Fibroblast of villous mesenchyme (primary cell): ENCODE measurements around the gene NPIPB6. TPM values are rescaled to one million over a fixed set of nuclear protein-coding genes. Genes with fewer than 3 reads are reported as not detected.

Experiments used
- DNase-seq: peaks from one replicate; pipeline ENCODE4 v3.0.0-alpha.2; 2010; ENCODE audit warnings: low read depth
- H3K4me3 ChIP-seq: 2 replicates; pipeline ENCODE4 v1.5.1; 2011; ENCODE audit warnings: low read depth, mild to moderate bottlenecking, low read length
- total RNA-seq: library from RNA; depleted of rRNA; stranded (reverse); fragments of >200 nt; gene quantifications from 2 replicates; pipeline ENCODE4 v1.2.3, GENCODE V29; 2012
- TF ChIP-seq, protein P1 (sequence below): IDR thresholded peaks from 2 replicates; pipeline ENCODE4 v1.5.1; 2012; ENCODE audit warnings: low read depth, mild to moderate bottlenecking, low read length; ENCODE audit not compliant: insufficient read depth

The NPIPB6 gene
- total RNA-seq, 1 donor = not detected

DNA sequence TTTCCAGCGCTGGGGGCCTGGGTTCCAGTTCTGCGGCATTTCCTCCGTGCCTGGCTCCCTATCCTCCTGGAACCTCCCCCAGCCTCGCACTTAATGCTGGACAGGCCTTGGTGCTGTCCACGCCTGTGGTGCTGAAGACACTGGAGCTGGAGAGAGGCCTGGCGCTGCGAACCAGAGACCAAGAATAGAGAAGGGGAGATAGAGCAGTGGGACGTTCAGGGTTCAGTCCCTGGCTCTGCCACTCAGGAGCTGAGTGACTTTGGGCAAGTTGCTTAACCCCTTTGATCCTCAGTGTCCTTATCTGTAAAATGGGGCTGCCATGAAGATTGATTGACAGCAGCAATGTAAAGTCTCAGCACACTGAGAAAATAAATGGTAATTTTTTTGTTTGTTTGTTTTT lies 59.1 kb downstream of the NPIPB6 start:
- peak; percentile 58 for DNase-seq
- TF ChIP-seq, protein P1, sequence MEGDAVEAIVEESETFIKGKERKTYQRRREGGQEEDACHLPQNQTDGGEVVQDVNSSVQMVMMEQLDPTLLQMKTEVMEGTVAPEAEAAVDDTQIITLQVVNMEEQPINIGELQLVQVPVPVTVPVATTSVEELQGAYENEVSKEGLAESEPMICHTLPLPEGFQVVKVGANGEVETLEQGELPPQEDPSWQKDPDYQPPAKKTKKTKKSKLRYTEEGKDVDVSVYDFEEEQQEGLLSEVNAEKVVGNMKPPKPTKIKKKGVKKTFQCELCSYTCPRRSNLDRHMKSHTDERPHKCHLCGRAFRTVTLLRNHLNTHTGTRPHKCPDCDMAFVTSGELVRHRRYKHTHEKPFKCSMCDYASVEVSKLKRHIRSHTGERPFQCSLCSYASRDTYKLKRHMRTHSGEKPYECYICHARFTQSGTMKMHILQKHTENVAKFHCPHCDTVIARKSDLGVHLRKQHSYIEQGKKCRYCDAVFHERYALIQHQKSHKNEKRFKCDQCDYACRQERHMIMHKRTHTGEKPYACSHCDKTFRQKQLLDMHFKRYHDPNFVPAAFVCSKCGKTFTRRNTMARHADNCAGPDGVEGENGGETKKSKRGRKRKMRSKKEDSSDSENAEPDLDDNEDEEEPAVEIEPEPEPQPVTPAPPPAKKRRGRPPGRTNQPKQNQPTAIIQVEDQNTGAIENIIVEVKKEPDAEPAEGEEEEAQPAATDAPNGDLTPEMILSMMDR = no peak
- no peak overlapping the region for H3K4me3 ChIP-seq

DNA sequence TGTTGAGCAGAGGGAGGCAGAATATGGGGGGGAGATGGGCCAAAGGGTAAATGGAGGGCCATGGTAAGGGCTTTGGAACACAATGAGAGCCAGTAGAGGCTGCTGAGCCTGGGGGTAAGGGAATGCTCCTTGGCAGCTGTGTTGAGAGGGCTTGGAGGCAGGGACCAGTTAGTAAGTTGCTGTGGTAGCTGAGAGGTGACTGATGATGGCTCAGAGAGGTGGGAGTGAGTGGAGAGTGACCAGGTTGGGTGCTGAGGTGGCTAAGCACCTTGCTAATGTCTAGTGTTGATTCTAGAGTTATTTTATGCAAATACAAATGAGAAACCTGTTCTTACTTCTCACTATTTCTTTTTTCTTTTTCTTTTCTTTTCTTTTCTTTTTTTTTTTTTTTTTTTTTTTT lies 60.2 kb downstream of the NPIPB6 start:
- TF ChIP-seq, protein P1 = no peak
- no peak for DNase-seq

DNA sequence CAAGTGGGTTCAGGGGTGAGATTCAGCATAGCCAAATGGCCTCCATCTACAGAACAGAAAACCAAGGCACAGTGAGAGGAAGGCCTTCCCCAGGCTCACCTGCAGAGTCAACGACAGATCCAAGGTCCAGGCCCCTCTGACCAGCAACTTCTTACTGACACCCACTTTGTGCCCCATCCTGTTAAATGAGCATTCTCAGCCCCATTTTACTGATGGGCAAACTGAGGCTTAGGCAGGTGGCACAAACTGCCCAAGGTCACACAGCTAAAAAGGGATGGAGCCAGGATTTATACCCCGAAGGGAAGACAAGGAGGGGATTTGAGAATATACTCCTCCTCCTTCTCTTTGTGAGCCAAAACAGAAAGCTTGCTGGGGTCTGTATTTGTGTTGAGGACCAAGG lies 61.7 kb downstream of the NPIPB6 start:
- no peak overlapping the region for H3K4me3 ChIP-seq
- no peak for DNase-seq
- TF ChIP-seq, protein P1 = no peak

More for the DNA sequence above, 60.2 kb downstream of the NPIPB6 start:
- H3K4me3 ChIP-seq = no peak overlapping the region

DNA sequence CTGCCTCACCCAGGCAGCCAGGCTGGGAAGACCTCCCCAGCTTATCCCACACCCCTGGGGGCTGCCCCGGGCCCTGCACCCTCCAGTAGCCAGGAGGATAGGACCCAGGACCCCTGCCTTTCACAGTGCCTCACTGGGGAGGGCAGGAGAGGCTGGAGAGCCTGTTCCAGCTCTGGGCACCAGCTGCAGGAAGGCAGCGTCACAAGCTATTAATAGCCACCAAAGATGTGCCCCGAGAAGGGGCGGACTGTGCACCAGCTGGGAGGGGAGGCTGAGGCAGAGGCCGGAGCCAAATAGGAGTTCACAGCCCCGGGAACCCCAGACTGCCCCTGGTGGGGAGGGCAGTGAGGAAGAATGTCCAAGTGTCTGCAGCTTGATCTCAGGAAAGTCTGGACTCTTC lies 62.2 kb downstream of the NPIPB6 start:
- DNase-seq = no peak
- no peak overlapping the region for H3K4me3 ChIP-seq
- TF ChIP-seq, protein P1 = no peak

DNA sequence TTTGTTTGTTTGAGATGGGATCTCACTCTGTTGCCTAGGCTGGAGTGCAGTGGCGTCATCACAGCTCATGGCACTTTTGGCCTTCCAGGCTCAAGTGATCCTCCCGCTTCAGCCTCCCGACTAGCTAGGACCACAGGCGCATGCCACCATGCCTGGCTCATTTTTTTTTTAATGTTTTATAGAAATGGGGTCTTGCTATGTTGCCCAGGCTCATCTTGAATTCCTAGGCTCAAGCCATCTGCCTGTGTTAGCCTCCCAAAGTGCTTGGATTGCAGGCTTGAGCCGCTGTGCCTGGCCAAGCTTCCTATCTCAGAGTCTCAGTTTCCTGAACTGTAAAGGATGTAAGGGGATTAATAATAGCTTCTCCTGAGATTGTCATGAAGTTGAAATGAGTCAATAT lies 63.0 kb downstream of the NPIPB6 start:
- H3K4me3 ChIP-seq = no peak overlapping the region
- DNase-seq = no peak
- TF ChIP-seq, protein P1 = no peak

DNA sequence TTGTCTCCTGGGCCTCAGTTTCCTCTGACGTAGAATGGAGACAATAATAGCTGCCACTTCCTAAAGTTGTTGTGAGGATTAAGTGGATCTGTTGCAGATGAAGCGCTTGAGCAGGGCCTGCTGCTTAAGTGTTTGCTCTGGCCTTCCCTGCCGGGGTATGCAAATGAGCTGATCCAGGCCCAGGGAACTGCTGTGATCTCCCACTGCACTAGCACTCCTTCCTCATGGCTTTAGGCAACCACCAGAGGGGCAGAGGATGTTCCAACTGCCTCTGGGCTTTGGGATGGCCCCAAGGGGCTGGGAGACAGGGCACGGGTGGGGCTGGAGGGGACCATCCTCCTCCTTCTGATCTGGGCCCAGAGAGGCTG lies 64.8 kb downstream of the NPIPB6 start:
- TF ChIP-seq, protein P1 = no peak
- no peak for DNase-seq

DNA sequence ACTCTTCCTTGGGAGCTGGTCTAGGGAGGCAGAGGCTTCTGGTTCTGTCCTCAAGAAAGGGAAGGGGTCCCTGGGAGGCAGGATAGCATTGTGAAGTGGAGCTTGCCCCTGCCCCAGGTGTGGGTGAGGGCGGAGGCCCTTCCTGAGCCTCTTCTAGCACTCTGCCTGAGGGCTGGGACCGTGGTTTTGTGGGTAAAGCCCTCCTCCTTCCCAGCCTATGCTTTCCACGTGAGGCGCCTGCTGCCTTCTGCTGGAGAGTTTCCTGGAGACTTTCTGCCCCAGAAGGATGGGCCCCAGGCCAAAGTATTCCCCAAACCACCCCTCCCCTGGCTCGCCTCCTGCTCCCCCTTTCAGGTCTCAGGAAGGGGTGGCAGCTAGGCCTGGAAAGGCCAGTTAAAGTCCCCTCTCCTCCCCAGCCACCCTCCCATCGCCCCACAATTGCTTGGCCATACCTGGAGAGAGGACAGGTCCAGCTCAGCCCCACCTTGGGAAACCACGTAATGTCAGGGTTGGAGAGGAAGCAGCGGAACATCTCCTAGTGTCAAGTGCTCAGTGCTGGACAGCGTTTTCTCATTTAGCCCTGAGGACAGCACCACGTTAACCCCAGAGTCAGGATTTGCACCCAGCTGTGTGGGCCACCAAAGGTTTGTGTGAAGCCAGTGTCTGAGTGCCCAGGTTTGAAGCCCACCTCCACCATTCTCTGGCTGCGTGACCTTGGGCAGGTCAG lies 65.4 kb downstream of the NPIPB6 start:
- TF ChIP-seq, protein P1 = no peak
- no peak overlapping the region for H3K4me3 ChIP-seq
- DNase-seq = no peak

More for the DNA sequence above, 64.8 kb downstream of the NPIPB6 start:
- no peak overlapping the region for H3K4me3 ChIP-seq
